RPMI7951 (cell line): ENCODE data around the gene CUX1. TPM values are rescaled to one million over a fixed set of nuclear protein-coding genes. Genes with fewer than 3 reads are reported as not detected.
"Not testable (repeated sequence)": the region's sequence is repeated elsewhere in the genome, so short reads cannot be mapped to it uniquely, and the experiment has no call there.

Experiments
- DNase-seq: peaks from one replicate; pipeline ENCODE4 v3.0.0-alpha.2; 2012; ENCODE audit warnings: low read depth
- total RNA-seq: library from RNA; depleted of rRNA; stranded (reverse); fragments of >200 nt; shearing (Covaris generic); gene quantifications from 2 replicates; pipeline ENCODE4 v1.2.3, GENCODE V29; 2014

CUX1 gene
- total RNA-seq, 1 experiment from 2014 or later: 28.6 TPM

DNA sequence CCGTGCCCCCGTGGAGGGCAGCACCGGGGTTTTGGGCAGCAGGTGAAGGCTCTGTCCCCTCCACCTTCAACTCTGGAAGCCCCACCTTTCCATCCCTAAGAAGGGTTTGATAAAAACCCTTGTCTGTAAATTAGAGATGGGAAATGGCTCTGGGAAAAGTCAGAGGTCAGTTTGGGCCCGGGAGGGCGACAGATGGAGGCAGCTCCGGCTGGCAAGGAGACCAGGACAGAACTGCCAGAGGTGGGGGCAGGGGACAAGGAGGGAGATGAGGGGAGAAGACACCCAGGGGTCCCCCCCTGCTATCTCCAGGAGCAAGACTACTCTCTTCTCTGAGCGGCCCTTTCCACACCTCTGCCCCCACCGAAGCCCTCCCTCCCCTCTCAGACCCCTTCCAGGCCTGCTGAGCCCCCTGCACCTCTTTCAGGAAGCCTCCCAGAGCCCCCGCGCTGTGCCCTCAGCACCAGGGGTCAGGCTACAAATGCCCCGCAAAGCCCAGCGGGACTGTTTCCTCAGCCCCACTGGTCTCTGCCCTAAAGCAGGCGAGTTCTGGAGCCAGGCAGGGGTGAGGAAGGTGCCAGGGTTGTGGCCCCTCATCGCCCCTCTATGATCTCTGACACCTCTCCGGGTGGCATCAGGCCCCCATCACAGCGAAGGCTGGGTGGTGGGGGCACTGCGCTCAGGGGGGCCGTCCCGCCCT, 468.3 kb downstream of the CUX1 start:
- DNase-seq: no peak

DNA sequence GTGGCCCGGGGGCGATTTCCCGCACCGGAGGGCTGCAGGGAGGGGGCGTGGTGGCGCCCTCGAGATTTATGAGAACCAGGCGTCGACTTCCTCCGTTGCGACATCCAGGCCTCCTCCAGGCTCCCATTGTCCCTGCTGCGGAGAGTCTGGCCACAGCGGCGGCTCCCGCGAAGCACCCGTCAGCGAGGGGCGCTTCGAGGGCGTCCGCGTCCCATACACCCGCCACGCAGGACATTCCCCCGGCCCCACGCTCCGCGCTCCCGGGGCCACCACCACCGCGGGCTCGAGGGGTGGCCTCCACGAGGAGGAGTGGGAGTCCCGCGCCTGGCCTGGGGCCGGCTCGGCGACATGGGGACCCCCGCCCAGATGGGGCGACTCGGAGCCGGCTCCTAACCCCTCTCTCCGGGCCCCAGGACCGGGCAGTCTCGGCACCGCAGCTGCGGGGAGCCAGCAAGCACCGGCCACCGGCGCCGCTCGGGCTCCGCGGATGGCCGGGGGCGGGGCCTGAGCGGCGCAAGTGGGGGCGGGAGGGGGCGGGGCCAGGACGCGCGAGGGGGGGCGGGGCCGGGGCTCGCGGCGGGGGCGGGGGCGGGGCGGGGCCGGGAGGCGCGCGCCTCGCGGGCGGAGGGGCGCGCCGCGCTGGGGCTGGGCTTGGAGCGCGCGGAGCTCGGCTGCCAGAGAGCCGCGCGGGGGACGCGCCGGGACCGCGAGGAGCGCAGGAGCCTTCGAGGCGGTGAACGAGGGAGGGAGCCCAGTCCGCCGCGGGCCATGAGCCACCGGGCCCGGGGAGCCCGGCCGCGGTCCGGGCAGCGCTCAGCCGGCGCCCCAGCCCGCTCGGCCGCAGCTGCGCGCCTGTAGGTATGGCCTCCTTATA, 469.0 kb downstream of the CUX1 start, which contains the start of gene SH2B2:
SH2B2 (plus strand) TSS at position 632 of the 874 bp plus-strand sequence. CDS start 13,683 bp downstream, outside the sequence.
- peak; percentile 61 for DNase-seq

DNA sequence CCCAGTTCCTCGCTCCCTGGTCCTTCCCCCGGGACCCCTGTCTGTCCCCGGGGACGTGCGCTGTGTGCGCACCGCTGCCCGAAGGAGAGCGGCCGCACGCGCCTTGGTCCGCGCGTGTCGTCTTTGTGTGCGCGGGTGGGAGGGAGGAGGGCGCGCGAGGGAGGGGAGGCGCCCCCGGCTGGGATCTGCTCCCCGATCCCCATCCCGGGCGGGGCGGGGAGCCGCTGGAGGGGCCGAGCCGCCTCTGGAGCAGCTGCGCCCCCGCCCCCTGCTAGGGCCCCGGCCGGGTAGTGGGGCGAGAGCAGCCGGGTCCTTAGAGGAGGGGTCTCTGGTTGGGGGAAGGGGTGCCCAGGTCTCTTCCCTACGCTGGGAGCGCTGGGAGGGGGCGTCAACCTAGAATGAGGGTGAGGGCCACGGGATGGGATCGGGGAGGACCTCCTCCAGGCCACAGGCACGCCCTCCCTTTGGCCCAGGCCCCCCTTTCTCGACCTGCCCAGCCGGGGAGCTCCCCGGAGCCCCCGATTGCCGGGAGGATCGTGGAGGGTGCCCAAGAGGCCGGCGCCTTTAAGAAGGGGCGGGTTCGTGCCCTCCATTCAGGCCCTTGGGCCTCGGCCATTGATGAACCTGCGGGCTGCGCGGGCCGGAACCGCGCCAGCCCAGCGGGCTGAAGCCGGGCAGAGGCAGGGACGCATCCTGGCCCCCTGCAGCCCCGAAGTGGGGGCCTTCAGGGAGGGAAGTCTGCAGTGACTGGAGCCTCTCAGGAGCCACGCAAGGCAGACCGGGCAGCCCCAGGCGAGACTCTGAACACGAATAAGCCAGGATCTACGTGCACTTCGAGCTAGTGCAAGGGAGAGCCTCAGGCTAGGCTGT, 469.9 kb downstream of the CUX1 start:
- peak; percentile 46 for DNase-seq

DNA sequence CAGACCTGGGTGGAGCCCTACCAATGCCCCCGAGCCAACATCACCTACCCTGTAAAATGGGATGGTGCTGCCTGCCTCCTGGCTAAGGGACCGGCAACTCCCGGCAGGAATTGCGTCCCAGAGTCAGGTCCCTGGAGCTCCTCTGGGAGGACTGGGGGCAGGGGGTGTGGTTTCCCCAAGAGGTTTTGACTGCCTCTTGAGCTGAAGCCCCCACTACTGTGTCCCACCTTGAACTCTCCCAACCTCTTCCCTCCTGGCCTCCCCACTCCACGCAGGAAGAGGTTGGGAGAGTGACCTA, 470.5 kb downstream of the CUX1 start:
- no peak for DNase-seq

DNA sequence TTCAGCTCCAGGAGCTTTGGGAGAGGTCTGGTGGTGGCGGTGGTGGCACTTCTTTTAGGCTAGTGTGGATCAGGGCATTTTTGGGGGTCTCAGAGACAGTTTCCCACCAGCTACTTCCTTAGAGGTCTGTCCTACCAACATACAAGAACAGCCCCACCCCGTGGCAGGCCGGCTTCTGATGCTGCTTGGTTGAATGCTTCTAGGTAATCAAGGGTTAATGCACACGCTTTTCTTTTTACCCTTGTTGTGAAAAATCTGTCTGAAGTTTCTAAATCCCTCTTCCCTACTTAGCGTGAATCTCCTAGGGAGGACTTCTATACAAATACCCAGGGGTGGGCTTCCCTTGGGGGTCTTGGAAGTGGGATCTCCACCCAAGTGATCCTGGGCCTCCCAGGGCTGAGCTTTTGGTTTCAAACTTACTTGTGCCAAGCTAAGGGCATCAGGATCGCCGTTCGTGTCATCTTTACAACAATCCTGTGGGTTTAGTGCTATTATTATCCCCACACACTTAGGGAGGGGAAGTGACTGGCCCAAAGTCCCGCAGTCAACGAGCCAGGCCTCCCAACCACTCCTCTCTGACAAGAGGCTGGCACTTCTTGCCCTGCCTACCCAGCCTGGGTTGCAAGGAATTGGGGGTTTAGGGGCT, 471.0 kb downstream of the CUX1 start:
- DNase-seq: peak; percentile 16

DNA sequence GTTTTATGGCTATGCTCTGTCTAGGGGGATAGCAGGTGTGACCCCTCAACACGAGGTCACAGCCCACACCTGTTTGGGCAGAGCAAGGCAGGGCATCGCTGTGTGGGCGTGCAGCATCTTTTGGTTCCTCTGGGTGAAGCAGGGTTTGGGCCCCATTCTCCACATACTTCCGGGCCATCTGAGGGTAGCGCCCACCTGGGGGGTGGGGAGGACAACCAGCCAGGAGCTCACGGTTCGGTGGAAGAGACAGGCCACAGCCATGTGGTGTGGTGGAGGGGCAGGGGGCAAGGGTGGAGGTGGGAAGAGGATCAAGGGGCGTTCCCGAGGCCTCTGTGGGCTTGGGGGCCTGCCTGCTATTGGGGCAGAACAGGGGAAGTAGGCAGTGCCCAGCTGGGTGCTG, 471.6 kb downstream of the CUX1 start:
- no peak for DNase-seq

DNA sequence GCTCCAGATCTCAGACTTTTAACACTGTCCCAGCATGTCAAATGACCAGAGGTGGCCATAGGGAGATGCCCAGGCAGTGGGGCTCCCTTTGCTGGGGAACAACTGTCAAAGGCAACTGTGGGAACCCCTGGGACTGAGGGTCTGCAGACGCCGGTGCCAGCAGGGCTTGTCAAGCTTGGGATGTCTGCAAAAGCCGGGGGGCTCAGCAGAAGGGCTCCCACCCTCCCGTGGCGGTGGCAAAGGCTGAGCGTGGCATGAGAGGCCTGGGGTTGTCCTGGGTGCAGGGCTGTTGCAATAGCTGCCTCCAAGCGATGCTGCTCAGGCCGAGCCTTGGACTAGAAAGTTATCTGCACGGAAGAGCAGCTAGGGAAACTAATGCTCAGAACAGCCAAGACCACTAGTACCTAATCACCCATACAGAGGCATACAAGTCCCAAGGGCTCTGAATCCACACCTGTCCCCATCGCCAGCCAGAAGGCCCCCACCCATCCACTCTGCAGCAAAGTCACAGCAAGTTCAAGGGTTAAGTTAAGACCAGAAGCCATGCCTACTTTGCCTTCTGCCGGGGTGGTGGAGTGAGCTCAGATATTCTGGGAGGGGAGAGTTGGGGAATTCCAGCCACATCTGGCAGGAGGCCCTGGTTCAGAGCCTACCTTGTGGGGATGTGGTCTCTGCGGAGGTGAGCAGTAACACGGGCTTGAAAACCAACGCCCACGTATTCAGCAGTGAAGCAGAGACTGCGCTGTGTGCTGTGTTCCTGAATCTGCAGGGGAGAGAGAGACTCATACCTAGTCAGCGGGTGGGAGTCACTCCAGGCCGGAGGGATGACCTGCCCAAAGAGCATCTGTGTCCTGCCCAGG, 473.9 kb downstream of the CUX1 start:
- no peak for DNase-seq

DNA sequence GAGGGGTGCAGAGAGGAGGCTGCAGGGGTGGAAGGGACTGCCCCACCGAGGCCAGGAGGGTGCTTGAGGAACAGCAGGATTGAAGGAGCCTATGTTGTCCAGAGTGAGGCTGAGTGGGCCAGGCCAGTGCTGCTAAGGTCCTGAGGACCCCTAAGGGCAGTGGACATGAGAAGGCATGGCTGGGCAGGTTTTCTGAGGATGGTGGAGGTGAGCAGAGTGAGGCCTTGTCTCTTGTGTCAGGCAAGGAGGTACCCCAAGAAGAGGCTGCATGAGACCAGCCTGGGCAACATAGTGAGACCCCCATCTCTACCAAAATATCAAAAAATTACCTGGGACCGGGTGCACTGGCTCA, 474.5 kb downstream of the CUX1 start:
- DNase-seq: no peak

DNA sequence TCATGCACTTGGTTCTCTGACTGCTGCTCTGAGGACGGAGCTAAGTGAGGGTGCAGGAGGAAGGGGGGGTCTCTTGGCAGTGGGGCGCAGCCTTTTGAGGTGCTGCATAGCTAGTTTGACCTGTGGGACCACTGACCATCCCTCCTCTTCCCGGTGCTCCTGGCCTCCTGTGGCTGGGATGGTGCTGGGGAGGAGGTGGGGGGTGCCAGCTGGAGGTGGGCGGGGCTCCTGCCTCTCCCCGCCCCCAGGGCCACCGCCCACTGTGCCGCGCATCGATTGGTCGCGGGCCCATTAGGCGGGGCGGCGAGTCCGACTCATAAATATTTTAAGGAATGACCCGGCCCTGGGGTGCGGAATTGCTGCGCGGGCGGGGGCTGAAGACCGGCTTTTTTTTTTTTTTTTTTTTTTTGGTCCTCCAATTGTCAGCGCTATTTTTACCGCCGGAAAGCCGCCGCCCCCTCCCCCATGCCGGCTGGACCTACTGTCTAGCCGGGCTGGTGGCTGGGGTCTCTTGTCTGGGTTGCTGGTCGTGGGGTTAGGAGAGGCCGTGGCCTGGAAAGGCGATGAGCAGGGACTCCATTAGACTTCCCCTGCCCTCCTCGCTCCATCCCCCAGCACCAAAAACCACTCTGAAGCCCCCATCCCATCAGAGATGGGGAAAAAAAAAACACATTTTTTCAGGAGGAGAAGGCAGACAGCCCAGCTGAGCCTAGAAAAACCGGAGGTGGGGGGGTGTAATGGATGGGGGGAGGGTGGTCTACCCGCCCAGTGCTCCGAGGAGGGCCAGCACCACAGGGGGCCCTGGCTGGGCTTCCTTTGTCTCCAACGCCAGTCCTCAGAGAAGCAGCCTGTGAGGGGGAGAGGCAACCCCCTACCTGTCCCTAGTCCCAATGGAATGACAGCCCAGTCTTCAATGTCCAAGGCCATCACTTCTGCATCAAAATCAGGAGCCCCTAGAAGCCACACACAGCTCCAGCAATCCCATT, 475.7 kb downstream of the CUX1 start:
- no peak for DNase-seq

DNA sequence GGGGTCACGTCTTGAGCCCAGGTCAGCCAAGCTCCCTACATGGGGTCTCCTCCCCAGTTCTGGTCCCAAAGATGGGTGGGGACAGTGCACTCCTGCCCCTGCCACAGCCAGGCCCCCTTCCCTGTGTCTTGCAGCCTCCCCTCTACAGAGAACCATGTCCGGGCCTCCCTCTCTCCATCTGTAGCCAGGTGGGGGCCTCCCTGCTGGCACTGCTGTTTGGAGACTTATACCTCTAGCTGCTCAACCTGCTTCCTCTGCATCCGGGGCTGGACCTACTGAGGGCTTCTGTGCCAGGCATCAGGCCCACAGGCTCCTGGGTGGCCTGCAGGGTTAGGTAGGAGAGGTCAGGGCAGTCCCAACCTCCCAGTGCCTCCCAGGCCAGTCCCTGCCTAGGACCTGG, 477.2 kb downstream of the CUX1 start:
- no peak for DNase-seq

DNA sequence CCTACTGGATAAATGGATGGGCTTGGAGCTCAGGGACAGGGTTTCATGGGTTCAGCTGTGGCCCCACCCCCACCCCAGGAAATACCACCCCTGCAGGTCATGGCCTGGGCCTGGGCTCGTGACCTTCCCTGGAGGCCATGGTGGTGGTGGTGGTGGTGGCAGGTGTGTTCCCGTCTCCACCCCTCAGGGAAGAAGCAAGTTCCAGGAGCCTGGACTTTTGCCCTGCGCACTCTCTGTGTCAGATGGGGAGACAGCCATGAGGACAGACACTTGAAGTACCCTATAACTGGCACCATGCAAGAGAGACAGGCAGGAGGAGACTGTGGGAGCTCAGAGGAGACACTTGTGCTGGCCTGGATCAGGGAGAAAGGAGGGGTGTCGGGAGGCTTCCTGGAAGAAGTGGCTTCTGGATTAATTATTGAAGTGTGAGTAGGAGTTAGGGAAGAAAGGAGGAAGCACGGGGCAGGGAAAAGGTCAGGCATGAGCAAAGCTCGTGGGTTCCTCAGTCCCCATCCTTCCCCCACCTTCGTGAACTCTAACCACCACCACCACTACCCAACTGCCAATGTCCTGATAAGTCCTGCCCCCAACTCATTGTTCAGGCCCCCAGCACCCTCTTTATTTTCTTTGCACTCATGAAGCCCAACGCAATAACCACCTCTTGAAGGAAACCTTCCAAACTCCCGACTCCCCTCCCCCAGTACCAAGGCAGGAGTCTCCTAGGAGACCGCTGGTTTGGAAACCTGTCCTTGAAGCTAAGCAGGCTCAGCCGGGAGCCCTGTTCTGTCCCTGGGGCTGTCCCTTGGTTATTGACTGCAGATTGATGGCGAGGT, 478.1 kb downstream of the CUX1 start:
- DNase-seq: no peak

DNA sequence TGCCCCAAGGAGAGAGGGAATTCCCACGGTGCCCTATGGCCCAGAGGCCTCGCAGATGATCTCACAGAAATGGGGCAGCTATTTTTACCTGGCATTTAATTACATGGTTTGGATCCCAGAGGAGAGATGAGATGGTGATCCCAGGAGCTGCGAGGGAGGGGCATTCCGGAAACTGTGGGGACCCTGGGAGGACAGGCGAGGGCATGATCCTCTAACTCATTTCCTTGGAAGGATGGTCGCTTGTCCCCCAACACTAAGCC, 478.7 kb downstream of the CUX1 start:
- DNase-seq: no peak

DNA sequence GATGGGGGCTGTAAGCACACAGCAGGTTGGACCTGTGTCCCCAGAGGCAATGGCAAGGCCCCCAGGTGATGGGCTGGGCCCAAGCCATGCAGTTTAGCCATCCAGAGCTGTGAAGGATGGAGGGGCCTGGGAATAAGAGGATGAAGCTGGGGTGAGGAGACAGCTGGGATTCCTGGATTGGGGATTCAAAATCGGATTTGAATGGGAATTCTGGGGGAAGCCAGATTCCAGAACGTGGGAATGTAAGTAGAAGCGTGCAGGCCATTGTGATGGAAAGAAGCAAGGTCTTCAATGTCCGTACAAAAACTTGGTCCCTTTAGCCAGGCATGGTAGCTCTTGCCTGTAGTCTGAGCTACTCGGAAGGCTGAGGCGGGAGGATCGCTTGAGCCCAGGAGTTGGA, 479.1 kb downstream of the CUX1 start:
- DNase-seq: no peak

DNA sequence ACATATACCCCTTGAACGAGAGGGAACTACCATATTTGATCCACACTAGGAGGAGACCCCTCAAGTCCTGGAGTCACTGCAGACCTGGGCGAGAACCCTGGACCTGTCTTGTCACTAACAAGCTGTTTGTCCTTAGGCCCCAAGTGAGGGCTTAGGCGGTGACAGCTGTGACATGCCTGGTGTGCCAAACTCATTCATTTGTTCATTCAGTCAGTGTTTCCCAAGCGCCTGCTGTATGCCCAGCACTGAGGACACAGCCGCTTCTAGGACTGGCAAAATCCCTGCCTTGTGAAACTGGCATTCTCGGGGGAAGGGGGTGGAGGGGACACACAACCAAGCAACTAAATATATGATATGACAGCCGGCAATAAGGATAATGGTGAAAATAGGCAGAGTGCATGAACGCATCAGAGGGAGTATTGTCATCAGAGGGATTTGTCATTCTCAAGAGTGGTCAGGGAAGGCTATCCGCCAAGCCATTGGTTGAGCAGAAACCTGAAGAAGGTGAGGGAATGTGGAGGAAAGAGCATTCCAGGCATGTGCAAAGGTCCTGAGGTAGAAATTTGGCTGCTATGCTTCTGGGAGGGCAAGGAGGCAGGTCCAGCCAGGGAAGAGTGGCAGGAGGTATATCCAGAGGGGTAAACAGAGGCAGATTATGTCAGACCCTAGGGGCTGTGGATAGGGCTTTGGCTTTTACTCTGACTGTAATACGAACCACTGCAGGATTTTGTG, 480.2 kb downstream of the CUX1 start:
- DNase-seq: no peak

DNA sequence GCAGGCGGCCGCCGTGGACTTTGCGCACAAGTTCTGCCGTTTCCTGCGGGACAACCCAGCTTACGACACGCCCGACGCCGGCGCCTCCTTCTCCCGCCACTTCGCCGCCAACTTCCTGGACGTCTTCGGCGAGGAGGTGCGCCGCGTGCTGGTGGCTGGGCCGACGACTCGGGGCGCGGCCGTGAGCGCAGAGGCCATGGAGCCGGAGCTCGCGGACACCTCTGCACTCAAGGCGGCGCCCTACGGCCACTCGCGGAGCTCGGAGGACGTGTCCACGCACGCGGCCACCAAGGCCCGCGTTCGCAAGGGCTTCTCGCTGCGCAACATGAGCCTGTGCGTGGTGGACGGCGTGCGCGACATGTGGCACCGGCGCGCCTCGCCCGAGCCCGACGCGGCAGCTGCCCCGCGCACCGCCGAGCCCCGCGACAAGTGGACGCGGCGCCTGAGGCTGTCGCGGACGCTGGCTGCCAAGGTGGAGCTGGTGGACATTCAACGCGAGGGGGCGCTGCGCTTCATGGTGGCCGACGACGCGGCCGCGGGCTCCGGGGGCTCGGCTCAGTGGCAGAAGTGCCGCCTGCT, 483.3 kb downstream of the CUX1 start:
- DNase-seq: no peak

DNA sequence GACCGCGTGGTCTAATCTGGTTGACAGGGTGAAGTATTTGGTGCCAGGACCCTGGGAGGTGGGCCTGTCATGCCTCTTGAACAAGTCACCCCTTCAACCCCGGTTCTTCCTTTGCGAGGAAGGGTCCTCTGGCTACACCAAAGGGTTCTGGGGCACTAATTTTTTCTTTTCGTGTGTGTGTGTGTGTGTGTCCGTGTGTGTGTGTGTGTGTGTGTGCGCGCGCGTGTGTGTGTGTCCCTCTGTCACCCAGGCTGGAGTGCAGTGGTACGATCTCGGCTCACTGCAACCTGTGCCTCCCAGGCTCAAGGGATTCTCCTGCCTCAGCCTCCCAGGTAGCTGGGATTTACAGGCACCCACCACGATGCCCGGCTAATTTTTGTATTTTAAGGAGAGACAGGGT, 483.9 kb downstream of the CUX1 start:
- not testable (repeated sequence) for DNase-seq

DNA sequence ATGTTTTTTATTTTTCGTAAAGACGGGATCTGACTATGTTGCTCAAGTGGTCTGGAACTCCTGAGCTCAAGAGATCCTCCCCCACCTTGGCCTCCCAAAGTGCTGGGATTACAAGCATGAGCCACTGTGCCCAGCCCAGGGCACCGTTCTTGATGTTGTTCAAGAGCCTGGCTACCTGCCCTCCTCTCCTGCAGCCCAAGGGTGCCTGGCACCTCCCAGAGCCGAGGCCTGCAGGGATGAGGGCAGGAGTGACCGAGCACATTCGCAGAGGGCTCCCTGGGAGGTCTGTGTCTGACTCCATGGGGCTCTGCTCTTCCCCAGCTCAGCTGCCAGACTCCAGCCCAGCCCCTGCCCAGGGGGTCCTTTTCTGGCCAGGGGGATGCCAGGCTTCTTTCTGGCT, 484.6 kb downstream of the CUX1 start:
- no peak for DNase-seq
